HEK293T (cell line): ENCODE data around the gene DLX1.
"Not testable (repeated sequence)": the region's sequence is repeated elsewhere in the genome, so short reads cannot be mapped to it uniquely, and the experiment has no call there.

Source experiments
- CTCF ChIA-PET: fragments of 350-600 bp; formaldehyde crosslinking; extraction: SDS; loops from one replicate; lab custom pipeline; 2021; ENCODE audit warnings: antibody characterized with exemption, inconsistent platforms; lab: Yijun Ruan, JAX
- POLR2A ChIA-PET: fragments of 350-600 bp; formaldehyde crosslinking; extraction: SDS; loops from one replicate; lab custom pipeline; 2020; ENCODE audit warnings: antibody characterized with exemption, inconsistent platforms; lab: Yijun Ruan, JAX
- DNase-seq: peaks from one replicate; pipeline ENCODE4 v3.0.0; 2012; ENCODE audit warnings: mixed read lengths; ENCODE audit errors: extremely low spot score
- ARNT ChIP-seq: fragments of 450-650 bp; IDR thresholded peaks from 2 replicates; pipeline ENCODE4 v1.6.1; 2017; ENCODE audit warnings: mild to moderate bottlenecking
- BHLHE40 ChIP-seq: fragments of 450-650 bp; IDR thresholded peaks from 2 replicates; pipeline ENCODE4 v1.6.1; 2016; ENCODE audit warnings: mild to moderate bottlenecking, moderate library complexity, borderline replicate concordance
- CTBP1 ChIP-seq: fragments of 450-650 bp; IDR thresholded peaks from 2 replicates; pipeline ENCODE4 v1.6.1; 2016; ENCODE audit warnings: borderline replicate concordance
- ELF4 ChIP-seq: fragments of 450-650 bp; IDR thresholded peaks from 2 replicates; pipeline ENCODE4 v1.6.1; 2017; ENCODE audit warnings: antibody characterized with exemption
- FOXA1 ChIP-seq: fragments of 450-650 bp; IDR thresholded peaks from 2 replicates; pipeline ENCODE4 v1.6.1; 2016; ENCODE audit warnings: mild to moderate bottlenecking
- FOXK2 ChIP-seq: fragments of 450-650 bp; IDR thresholded peaks from 2 replicates; pipeline ENCODE4 v1.6.1; 2016; ENCODE audit warnings: mild to moderate bottlenecking
- FOXM1 ChIP-seq: fragments of 450-650 bp; IDR thresholded peaks from 2 replicates; pipeline ENCODE4 v1.6.1; 2017; ENCODE audit warnings: mild to moderate bottlenecking, borderline replicate concordance
- HDGF ChIP-seq: fragments of 450-650 bp; IDR thresholded peaks from 2 replicates; pipeline ENCODE4 v1.6.1; 2017; ENCODE audit warnings: antibody characterized with exemption, borderline replicate concordance
- L3MBTL2 ChIP-seq: fragments of 450-650 bp; conservative IDR thresholded peaks from 2 replicates; pipeline ENCODE4 v1.6.1; 2016; ENCODE audit warnings: mild to moderate bottlenecking
- LEF1 ChIP-seq: fragments of 450-650 bp; IDR thresholded peaks from 2 replicates; pipeline ENCODE4 v1.6.1; 2017; ENCODE audit warnings: mild to moderate bottlenecking, borderline replicate concordance
- NFRKB ChIP-seq: fragments of 450-650 bp; IDR thresholded peaks from 2 replicates; pipeline ENCODE4 v1.6.1; 2016; ENCODE audit warnings: mild to moderate bottlenecking, moderate library complexity
- SP1 ChIP-seq: fragments of 450-650 bp; IDR thresholded peaks from 2 replicates; pipeline ENCODE4 v1.6.1; 2017
- SUZ12 ChIP-seq: fragments of 450-650 bp; IDR thresholded peaks from 2 replicates; pipeline ENCODE4 v1.6.1; 2016; ENCODE audit warnings: mild to moderate bottlenecking
- TARDBP ChIP-seq: fragments of 450-650 bp; IDR thresholded peaks from 2 replicates; pipeline ENCODE4 v1.6.1; 2016
- ZNF384 ChIP-seq: fragments of 450-650 bp; IDR thresholded peaks from 2 replicates; pipeline ENCODE4 v1.6.1; 2016
- TF ChIP-seq, protein P1 (sequence below): fragments of 450-650 bp; IDR thresholded peaks from 2 replicates; pipeline ENCODE4 v1.6.1; 2016

The DLX1 gene

DNA sequence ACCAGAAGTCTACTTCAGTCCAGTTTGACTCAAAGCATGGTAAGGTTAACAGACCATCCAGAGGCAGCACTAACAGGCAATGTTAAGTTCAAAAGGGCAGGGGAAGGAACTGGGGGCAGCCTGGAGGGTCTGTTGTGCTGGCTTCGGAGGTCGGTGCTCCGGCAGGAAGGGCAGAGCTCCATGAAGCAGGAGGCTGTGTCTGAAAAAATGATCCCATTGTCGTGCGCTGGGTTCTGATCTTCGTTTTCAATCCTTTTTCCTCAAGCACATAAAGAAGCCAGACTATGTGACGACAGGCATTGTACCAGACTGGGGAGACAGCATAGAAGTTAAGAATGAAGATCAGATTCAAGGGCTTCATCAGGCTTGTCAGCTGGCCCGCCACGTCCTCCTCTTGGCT is 21.9 kb upstream of the DLX1 start:
- ChIA-PET CTCF (no interaction called here), POLR2A (interaction anchor here (1.0 to 1.6 kb wide), 3 partner anchors 22 to 36 kb away, joined by 3 to 6 read pairs (median 5); partner anchors contain the start of gene DLX1)
- TF ChIP-seq CTBP1 (no peak), L3MBTL2 (no peak), TARDBP (no peak), SUZ12 (no peak), SP1 (no peak), NFRKB (no peak), ARNT (no peak), FOXM1 (no peak), HDGF (no peak), FOXA1 (no peak), FOXK2 (no peak), ELF4 (no peak), LEF1 (no peak), ZNF384 (no peak), BHLHE40 (no peak)
- TF ChIP-seq, protein P1, sequence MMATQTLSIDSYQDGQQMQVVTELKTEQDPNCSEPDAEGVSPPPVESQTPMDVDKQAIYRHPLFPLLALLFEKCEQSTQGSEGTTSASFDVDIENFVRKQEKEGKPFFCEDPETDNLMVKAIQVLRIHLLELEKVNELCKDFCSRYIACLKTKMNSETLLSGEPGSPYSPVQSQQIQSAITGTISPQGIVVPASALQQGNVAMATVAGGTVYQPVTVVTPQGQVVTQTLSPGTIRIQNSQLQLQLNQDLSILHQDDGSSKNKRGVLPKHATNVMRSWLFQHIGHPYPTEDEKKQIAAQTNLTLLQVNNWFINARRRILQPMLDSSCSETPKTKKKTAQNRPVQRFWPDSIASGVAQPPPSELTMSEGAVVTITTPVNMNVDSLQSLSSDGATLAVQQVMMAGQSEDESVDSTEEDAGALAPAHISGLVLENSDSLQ: no peak
- no peak for DNase-seq

DNA sequence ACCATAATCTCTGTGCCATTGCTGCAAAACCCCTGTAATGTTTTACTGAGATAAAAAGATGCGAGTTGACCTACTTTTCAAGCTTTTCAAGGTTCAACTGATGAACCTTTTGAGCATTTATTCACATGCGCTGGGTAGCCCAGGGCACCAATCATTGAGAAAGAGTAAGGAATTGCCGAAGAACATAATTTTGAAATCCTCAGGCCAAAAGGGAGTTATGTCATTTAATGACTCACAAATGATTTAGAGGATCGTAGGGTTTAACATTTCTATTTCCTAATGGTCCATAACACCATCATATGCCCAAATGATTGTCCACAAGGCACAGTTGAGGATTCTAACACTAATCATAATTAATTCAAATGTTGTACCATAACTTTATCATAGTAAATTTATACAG is 20.2 kb upstream of the DLX1 start:
- TF ChIP-seq ARNT: no peak
- no peak for TF ChIP-seq ZNF384
- no peak for TF ChIP-seq SP1
- TF ChIP-seq, protein P1: no peak
- TF ChIP-seq FOXM1: no peak
- TF ChIP-seq CTBP1: no peak
- TF ChIP-seq ELF4: no peak
- TF ChIP-seq SUZ12: no peak
- ChIA-PET POLR2A (no interaction called here), CTCF (no interaction called here)
- no peak for DNase-seq

DNA sequence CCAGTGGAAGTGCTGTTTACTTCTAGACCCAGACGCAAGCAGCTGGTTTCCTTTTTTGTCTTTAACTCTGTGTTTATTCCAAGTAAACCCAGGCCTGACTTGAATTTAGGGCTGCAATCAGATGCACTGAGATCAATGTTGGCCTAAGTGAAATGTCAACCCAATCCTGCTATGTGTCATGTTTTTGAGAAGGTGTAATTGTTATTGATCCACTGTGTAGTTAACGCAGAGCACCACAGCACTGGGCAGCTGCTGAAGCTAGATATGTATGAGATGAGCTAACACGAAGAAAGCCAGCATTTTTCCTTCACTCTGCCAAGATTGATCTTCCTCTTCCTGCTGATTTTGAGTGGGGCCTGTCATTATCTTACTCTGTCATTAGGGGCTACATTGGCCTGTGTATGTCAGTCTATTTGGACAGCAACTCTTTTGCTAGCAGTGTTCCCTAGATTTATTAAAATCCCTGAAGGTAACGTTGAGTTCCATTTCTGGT is 18.9 kb upstream of the DLX1 start:
- TF ChIP-seq LEF1 (no peak), SUZ12 (no peak), HDGF (no peak), ZNF384 (no peak), FOXK2 (no peak), ARNT (no peak), CTBP1 (no peak), ELF4 (no peak), NFRKB (no peak), FOXM1 (no peak), TARDBP (no peak), BHLHE40 (no peak), SP1 (no peak), FOXA1 (no peak), L3MBTL2 (no peak)
- TF ChIP-seq, protein P1: no peak; the same call in none of the 2 replicates
- DNase-seq: no peak
- ChIA-PET CTCF (no interaction called here), POLR2A (interaction anchor here (1.3 to 1.6 kb wide), 2 partner anchors 19 to 30 kb away, joined by 4 to 6 read pairs; partner anchors contain the start of gene DLX1)

DNA sequence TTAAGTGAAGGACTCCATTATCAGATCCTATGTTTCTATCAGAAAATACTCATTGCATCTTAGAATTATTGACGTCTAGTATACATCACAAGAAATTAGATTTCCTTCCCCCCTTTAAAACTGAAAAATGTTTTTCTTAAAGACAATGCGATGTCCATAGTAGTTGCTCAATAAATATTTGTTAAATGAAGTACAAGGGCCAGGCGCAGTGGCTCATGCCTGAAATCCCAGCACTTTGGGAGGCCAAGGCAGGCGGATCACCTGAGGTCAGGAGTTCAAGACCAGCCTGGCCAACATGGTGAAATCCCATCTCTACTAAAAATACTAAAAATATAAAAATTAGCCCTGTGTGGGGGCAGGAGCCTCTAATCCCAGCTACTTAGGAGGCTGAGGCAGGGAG is 17.4 kb upstream of the DLX1 start:
- CTCF ChIA-PET, POLR2A ChIA-PET, DNase-seq: not testable (repeated sequence)

DNA sequence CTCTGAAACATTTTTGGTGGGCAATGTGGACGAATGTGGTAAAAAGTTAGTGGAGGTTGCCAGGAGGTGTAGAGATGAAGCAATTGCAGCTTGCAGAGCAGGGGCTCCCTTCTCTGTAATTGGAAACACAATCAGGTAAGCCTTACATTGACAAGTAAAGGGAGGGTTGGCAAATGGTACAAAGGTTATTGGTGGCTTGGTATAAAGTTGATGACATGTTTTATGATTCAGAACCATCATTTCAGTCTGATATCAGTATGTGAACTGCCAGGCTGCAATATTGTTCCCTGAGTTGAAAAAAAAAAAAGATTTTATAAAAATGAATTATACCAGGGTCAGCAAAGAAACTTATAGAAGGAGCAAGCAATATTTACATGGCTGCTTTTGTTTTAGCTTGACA is 14.4 kb upstream of the DLX1 start:
- no peak for TF ChIP-seq LEF1
- TF ChIP-seq FOXK2: no peak
- TF ChIP-seq FOXM1: no peak
- TF ChIP-seq SP1: no peak
- no peak for TF ChIP-seq SUZ12
- TF ChIP-seq BHLHE40: no peak
- TF ChIP-seq, protein P1: no peak
- no peak for TF ChIP-seq HDGF
- TF ChIP-seq ZNF384: no peak
- TF ChIP-seq L3MBTL2: no peak
- no peak for TF ChIP-seq FOXA1
- TF ChIP-seq TARDBP: no peak
- no peak for TF ChIP-seq ARNT
- ChIA-PET POLR2A (no interaction called here), CTCF (no interaction called here)
- DNase-seq: no peak

DNA sequence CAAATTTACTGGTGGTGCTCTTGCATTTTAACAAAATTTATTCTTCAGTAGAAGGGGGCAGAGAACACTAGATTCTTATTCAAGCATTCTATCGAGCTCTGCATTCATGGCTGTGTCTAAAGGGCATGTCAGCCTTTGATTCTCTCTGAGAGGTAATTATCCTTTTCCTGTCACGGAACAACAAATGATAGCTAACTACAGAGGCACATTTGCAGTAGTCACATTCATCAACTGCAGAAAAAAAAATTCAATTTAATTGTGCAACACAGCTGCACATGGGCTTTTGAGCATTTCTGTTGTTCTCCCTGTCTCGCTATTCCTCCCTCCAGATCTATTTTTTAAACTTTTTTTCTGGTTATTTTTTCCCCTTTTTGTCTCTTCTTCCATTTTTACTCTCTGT is 13.0 kb upstream of the DLX1 start:
- DNase-seq: no peak
- POLR2A ChIA-PET: interaction anchor here (1.3 kb wide), 1 partner anchor 23 kb away, joined by 4 read pairs; no protein-coding TSS in a partner anchor
- TF ChIP-seq ZNF384 (no peak), SP1 (no peak), FOXM1 (no peak), ELF4 (no peak), FOXA1 (no peak), ARNT (no peak), CTBP1 (no peak), NFRKB (no peak), TARDBP (no peak), LEF1 (no peak), HDGF (no peak), FOXK2 (no peak), SUZ12 (no peak), L3MBTL2 (no peak), BHLHE40 (no peak)
- TF ChIP-seq, protein P1: no peak
- CTCF ChIA-PET: interaction anchor here (1.1 to 1.9 kb wide), 2 partner anchors 9 to 19 kb away, joined by 3 to 4 read pairs; no protein-coding TSS in a partner anchor
